Progenitor cell of endocrine pancreas (in vitro differentiated cells): ENCODE measurements around the gene SYTL3. TPM values are rescaled to one million over a fixed set of nuclear protein-coding genes. Genes with fewer than 3 reads are reported as not detected.
"Not testable (repeated sequence)": the region's sequence is repeated elsewhere in the genome, so short reads cannot be mapped to it uniquely, and the experiment has no call there.

Source experiments
- DNase-seq: peaks from one replicate; pipeline ENCODE4 v3.0.0; 2021; ENCODE audit warnings: low spot score; ENCODE audit not compliant: unreplicated experiment
- H3K27ac Mint-ChIP-seq: 2 replicates; pipeline ENCODE4 v1.8.0; 2021; ENCODE audit warnings: mild to moderate bottlenecking, moderate library complexity, mixed read lengths
- H3K27me3 Mint-ChIP-seq: 2 replicates; pipeline ENCODE4 v1.8.0; 2021; ENCODE audit warnings: mixed read lengths
- H3K36me3 Mint-ChIP-seq: 2 replicates; pipeline ENCODE4 v1.8.0; 2022; ENCODE audit warnings: mixed read lengths; ENCODE audit not compliant: insufficient read depth
- H3K4me1 Mint-ChIP-seq: 2 replicates; pipeline ENCODE4 v1.8.0; 2021; ENCODE audit warnings: low read depth, mixed read lengths
- H3K4me3 Mint-ChIP-seq: 2 replicates; pipeline ENCODE4 v1.8.0; 2021; ENCODE audit warnings: low read depth, mild to moderate bottlenecking, moderate library complexity, mixed read lengths
- H3K9me3 Mint-ChIP-seq: 2 replicates; pipeline ENCODE4 v1.8.0; 2021; ENCODE audit warnings: low read depth, mixed read lengths
- CTCF ChIP-seq: fragments of 200-600 bp; sonication (generic); IDR thresholded peaks from one replicate; pipeline ENCODE4 v1.5.0; 2021; ENCODE audit warnings: antibody characterized with exemption, mild to moderate bottlenecking; ENCODE audit not compliant: unreplicated experiment
- total RNA-seq: library from RNA; stranded (reverse); gene quantifications from 2 replicates; pipeline ENCODE4 v1.2.1, GENCODE V29; 2021

SYTL3 gene
- total RNA-seq, 1 donor from 2014 or later, result 2.1 TPM

- H3K27me3 Mint-ChIP-seq, result peaks cover 2% of the 10 kb centered on the region
- DNase-seq, result no peak
- H3K27ac Mint-ChIP-seq, result peak overlapping the region; percentile 35
- H3K9me3 Mint-ChIP-seq, result no peaks in the 10 kb centered on the region
- H3K36me3 Mint-ChIP-seq, result peaks cover 4% of the 10 kb centered on the region
- TF ChIP-seq CTCF, result no peak
- peak overlapping the region; percentile 98 for H3K4me3 Mint-ChIP-seq
- peaks cover 23% of the 10 kb centered on the region for H3K4me1 Mint-ChIP-seq
These were observed 3.6 kb upstream of the SYTL3 start for GRCh38 chr6:158646023-158646910.

- DNase-seq, result no peak
These were observed 2.4 kb upstream of the SYTL3 start for GRCh38 chr6:158647501-158647900.

GRCh38 chr6:158648682-158649131 lies 1.1 kb upstream of the SYTL3 start:
- no peak overlapping the region for H3K4me3 Mint-ChIP-seq

More at GRCh38 chr6:158647501-158647900, 2.4 kb upstream of the SYTL3 start:
- Mint-ChIP-seq H3K4me3 (no peak overlapping the region), H3K27me3 (peaks cover 2% of the 10 kb centered on the region), H3K36me3 (no peaks in the 10 kb centered on the region), H3K9me3 (no peaks in the 10 kb centered on the region), H3K4me1 (peaks cover 16% of the 10 kb centered on the region), H3K27ac (no peak overlapping the region)
- no peak for TF ChIP-seq CTCF

GRCh38 chr6:158651981-158652737 lies 2.3 kb downstream of the SYTL3 start:
- not testable (repeated sequence) for H3K4me3 Mint-ChIP-seq, H3K27me3 Mint-ChIP-seq, H3K36me3 Mint-ChIP-seq, DNase-seq, H3K27ac Mint-ChIP-seq, H3K4me1 Mint-ChIP-seq, H3K9me3 Mint-ChIP-seq

More at GRCh38 chr6:158648682-158649131, 1.1 kb upstream of the SYTL3 start:
- TF ChIP-seq CTCF, result no peak
- Mint-ChIP-seq H3K36me3 (no peaks in the 10 kb centered on the region), H3K27me3 (peaks cover 2% of the 10 kb centered on the region), H3K9me3 (no peaks in the 10 kb centered on the region), H3K27ac (no peak overlapping the region), H3K4me1 (peaks cover 10% of the 10 kb centered on the region)
- DNase-seq, result no peak

- Mint-ChIP-seq H3K4me3 (no peak overlapping the region), H3K4me1 (peaks cover 3% of the 10 kb centered on the region), H3K36me3 (no peaks in the 10 kb centered on the region), H3K9me3 (no peaks in the 10 kb centered on the region), H3K27me3 (peaks cover 7% of the 10 kb centered on the region), H3K27ac (no peak overlapping the region)
- no peak for DNase-seq
- no peak for TF ChIP-seq CTCF
These were observed 3.9 kb downstream of the SYTL3 start for GRCh38 chr6:158653577-158654354.
